HG02763 (cell line): ENCODE results near the gene FLOT1.

ENCODE experiments used
- ATAC-seq: cut with Tn5 transposase; IDR thresholded peaks from one replicate; pipeline ENCODE4 v1.9.1; 2021; ENCODE audit warnings: mild to moderate bottlenecking, moderate library complexity; ENCODE audit not compliant: unreplicated experiment

Gene FLOT1

DNA sequence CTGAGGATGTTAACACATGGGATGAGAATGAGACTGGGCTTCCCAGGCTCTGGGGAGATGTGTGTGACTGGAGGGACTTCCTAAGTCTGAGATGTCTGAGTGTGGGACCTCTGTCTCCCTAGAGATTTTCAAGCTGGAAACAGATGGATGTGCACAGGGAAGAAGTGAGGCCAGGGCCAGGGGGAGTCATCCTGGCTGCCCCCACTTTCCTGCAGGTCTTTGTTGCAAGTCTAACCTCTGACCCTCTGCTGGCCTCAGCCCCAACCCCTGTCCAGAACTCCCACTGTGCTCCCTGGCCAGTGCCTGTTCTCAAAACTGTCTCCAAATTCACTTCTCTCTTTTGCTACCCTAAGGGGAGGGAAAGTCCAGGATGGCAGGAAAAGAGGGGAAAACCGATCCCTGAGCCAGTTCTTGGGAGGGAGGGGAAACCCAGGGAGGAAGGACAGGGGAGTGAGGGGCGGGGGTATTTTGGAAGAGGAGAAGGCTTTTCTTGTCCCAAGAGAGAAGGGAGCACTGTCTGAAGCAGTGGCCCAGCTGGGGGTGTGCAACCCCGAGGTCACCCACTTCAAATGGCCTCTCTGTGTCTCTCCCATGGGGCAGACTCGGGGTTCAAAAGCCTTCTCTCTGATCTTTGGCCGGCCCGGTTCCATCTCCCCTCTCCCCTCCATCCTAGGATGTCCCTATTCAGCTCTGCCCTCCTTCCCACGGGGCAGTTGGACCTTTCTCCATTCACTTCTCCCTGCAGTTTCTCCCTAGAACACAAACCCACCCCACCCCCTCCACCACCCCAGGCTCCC, 59.1 kb downstream of the FLOT1 start:
- no peak for ATAC-seq

DNA sequence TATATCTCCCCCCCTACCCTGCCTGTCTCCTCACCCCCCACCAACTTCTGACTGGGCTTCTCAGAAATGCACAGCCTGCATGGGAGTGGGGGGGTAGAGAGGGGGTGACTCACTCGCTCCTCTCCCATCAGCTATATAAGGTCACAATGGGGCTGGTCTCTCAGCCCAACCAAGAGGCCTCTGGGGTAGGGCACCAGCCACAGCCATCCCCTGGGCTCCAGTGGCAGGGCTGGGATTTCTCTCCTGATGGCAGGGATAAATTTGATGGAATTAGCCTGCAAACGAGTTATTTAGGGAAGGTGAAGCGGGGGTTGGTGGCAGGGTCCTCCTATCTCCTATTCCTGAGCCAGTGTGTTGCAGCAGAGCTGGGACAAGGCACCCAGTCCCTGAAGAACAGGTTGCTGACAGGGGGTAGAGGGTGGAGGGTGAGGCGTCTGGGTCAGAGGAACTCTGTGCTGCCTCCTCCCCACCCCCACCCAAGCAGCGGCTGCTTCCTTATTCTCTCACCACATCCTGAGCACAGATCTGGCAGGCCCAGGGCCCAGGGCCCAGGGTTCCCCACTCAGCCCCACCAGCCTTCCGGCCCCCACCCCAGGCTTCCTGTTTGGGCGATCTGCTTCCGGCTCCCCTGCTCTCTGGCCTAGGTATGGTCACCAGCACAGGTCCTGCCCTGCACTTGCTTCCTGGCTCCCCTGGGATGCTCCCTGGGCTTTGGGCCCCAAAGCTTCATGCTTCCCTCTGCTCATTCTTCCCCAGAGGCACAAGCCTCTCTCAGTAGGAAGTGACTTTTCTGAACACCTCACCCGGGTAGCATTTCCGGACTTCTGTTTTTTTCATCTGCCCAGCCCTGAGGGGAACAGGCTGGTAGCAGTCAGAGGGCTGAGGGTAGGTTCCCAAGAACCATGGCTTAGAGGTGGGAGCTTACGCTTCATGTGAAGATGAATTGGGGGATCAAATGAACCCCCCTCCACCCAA, 60.1 kb downstream of the FLOT1 start:
- ATAC-seq = peak; percentile 34

DNA sequence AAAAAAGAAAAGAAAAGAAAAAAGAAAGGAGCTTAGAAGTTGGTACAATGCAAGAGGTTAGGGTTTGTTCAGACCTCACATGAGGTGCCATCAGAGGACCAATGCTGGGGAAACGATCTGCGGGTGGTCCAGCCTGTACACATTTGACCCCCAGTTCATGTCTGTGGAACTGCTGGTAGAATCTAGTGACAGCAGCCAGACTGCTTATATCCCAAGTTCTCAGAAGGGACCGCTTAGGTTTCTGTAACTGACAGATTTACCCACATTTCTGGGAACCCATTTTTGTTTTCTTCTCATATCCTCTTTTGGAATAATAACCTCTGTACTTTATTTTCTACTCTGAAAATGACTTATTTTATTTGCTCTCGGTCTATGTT, 60.7 kb downstream of the FLOT1 start:
- ATAC-seq = no peak

DNA sequence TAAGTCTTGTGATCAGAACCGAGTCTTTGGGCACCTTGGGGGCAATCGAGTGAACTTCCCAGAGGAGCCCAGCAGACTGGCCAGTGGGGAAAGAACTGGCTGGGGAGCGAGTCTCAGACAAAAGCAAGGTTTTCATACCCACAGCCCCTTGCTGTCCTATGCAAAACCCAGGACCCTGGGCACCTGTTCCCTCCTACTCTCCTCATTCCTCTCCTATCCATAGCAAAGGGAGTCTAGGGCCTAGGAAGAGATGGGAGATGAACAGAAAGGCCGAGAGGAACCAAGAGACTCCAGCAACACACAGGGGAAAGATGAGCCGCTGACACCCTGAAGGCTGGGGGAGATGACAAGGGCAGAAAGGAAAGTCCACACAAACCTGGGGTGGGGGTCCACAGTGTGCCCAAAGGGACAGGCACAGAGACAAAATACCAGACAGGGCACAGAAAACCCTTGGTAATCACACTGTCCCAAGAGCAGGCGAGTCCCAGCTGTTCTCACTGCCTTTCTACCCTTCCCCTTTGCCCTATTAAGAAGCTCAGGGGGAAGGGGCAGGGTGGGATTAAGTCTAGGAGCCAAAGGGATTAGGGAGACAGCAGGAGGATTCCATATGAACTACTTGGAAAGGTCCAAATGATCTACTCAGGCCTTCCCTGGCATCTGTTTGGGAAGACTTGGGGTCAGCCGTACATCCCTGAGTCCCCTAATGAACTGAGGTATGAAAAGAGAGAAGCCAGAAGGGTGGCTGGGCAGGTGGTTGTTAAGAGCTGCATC, 62.5 kb downstream of the FLOT1 start:
- no peak for ATAC-seq

DNA sequence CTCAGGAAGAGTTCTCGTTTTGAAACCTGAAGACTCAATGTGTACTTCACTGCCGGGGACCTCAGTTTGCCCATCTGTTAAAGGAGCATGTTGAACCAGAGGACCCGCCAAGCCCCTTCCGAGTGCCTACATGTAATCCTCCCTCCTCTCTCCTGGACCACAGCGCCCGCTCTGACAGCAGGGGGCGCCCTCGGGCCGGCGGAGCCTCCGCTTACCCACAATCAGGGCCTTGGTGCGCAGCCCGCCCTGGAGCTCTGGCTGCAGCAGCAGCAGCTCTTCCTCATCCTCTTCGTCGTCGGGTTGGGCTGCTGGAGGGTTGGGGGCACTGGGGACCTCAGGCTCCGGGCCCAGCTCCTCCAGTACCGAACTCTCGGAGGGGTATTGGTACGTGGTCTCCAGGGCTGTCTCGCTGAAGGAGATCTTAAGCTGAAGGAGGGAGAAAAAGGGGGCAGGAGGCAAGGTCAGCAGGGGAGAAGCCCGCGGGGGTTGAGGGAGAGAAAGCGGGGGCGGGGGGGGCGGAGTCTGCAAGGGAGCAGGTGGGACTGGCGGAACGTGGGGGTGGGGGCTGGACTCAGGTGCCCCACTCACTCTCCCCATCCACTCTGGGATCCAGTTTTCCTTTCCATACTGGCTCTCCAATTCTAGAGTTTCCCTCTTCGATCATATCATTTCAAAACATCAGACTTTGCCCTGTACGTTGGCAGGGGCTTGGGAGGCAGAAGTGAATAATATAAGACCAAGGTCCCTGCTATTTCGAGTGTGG, 63.3 kb downstream of the FLOT1 start:
- ATAC-seq = peak; percentile 31
